Dedifferentiated amniotic fluid mesenchymal stem cell (primary cell): ENCODE data around the gene FA2H.
"Not testable (repeated sequence)": the region's sequence is repeated elsewhere in the genome, so short reads cannot be mapped to it uniquely, and the experiment has no call there.

Experiments
- DNase-seq: peaks from one replicate; pipeline ENCODE4 v3.0.0-alpha.2; 2016; ENCODE audit errors: extremely low spot score

Gene FA2H

GRCh38 chr16:74724820-74725549 lies 49.6 kb downstream of the FA2H start:
- peak; percentile 85 for DNase-seq

DNA sequence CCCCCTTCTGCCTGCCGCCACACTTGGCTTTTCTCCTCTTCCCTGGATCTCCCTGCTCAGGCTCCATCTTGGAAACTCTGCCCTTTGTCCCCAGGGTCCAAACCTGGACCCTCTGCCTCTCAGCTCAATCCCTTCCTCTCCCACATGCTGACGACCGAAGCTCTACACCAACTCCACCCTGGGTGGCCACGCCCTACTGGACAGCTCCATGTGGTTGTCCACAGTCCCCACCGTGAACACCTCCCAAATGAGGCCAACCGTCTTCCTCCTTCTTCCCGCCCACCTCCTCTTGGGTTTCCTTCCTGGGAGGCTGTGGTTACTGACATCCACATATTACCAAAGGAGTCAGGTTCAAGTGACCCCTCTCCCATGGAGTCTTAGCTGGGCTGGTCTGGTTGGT lies 51.4 kb downstream of the FA2H start:
- no peak for DNase-seq

- not testable (repeated sequence) for DNase-seq
Measured at GRCh38 chr16:74722156-74722555, 52.5 kb downstream of the FA2H start.

DNA sequence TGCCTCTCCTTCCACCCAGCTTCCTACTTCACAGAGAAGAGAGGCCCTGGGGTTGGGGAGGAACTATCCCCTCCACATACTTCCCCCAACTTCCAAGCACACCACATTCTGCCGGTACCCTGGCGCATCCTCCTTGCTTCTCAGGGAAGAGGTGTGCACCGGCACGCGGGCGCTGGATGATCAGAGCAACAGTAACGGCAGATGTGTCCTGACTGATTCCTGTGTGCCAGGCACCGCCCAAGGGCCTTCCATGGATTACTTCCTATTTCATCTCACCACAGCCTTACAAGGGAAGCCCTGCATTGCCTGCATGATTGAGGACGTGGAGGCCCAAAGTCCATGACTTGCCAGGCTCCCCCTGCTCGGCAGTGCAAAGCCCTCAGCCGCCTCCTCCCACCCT lies 52.9 kb downstream of the FA2H start:
- DNase-seq = no peak

DNA sequence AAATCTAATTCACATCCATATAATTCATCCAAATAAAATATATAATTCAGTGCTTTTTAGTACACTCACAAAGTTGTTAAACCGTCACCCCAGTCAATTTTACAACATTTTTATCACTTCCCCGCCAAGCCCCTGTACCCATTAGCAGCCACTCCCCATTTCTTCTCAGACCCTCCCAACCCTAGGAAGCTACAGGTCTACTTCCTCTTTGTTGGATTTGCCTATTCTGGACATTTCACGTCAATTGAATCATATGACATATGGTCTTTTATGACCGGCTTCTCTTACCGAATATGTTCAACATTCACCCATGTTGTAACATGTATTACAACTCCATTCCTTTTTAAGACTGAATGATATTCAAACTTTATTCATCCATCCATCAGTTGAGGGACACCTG lies 54.0 kb downstream of the FA2H start:
- DNase-seq = no peak

- no peak for DNase-seq
Measured at GRCh38 chr16:74718741-74719610, 55.6 kb downstream of the FA2H start.

DNA sequence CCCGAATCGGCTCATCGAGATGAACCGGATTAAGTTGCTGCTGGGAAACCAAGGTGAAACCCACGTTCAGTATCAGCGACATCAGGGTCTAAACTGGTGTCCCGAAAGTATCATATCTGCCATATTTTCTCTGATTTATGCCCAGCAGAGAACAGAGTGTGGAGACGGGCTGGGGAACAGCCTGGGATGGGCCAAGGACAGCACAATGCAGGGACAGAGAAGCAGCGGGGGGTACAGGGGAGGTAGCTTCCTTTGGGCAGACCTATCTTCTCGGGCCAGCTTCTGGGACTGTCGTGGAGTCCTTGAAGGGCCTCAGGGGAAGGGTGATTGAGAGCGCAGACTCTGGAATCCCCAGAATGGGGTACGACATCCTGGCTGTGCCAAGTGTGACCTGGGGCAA lies 56.5 kb downstream of the FA2H start:
- DNase-seq = no peak

GRCh38 chr16:74717367-74717766 lies 57.3 kb downstream of the FA2H start:
- DNase-seq = no peak

DNA sequence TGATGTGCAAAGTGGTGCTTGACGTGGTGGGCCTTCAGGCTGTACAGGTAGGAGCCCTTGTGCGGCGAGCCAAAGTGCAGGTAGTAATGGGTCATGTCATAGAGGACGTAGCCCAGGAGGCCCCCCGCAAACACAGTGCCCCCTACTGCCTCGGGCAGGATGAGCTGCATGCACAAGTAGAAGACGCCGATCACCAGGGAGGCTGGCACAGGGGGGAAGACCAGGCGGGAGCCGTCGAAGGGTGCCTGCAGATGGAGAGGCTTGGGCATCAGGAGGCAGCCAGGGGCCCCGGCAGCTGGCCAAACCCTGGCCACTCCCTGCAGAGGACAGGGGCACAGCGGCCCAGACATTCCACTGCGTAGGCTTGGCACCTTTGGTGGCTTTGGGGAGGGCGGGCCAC lies 58.3 kb downstream of the FA2H start:
- no peak for DNase-seq

DNA sequence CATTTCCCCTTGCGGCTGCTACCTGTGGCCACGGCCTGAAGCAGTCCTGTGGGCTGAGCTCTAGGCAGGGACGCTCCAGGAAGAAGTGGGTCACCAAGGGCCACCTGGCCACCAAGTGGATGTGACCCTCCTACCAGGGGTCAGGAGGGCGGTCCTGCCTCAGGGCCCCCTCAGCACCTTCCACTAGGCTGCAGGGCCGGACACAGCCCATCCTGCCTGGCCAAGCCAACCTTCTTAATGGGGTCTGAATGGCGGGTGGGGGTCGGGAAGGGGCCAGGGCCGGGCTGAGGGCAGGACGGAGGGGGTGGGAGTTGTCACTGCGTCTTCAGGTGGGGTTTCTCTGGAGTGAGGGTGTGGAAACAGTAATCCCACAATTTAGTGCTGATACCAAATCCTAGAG lies 60.7 kb downstream of the FA2H start:
- no peak for DNase-seq

- no peak for DNase-seq
Measured at GRCh38 chr16:74713325-74713724, 61.3 kb downstream of the FA2H start.

DNA sequence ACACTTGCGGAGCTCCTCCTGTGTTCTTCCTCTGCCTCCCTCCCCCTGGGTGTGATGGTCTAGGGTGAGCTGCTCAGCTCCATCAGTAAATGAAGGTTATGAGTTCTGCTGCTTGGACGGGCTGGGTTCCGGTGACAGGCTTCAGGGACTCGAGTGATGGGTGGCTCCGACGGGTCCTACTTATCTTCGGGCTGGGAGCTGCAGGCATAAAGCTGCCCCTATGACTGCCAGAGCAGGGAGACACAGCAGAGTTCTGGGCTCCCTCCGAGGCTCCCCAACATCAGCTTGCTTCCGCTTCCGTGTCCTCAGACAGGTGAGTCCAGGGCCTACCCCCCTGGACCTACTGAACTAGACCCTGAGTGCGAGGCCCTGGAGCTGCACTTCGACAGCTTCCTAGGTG lies 62.7 kb downstream of the FA2H start:
- no peak for DNase-seq

GRCh38 chr16:74710401-74710800 lies 64.2 kb downstream of the FA2H start:
- no peak for DNase-seq

DNA sequence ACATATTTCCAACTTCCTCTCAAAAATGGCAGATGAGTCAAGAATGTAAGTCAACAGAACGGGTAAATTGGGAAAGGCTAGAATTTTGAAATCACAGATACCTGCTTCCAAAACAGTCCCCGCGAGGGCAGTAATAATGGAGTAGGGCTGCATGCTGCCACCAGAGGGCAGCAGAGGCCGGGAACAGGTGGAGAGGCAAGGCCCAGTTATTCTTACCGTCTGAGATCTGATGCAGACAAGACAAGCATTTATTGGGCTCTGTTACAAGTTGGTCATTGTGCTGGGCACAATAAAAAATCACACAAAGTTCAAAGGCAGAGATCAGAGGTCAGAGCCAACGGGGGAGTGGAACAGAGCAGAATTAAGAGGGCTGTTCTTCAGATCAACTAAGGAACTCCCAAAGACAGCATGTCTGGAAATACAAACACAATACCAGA lies 65.2 kb downstream of the FA2H start:
- DNase-seq = peak; percentile 57

- no peak for DNase-seq
Measured at GRCh38 chr16:74700438-74701225, 74.0 kb downstream of the FA2H start, which contains the start of gene MLKL. TSS of gene MLKL (minus strand) at chr16:74700862. CDS start at chr16:74695757, 5,105 bp downstream.

DNA sequence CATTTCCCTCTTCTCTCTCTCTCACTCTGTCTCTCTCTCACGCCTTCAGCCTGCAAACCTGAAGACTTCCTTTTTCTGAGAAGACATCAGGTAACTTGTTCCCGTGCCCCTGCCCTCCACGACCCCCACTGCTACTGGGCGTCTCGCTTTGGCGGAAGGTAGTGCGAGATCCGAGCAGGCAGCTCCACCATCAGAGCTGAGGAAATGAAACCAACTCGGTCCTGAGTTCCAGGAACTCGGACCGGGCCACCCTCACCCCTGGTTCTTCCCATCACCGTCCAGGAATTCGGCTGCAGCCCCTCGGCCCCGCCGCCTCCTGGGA lies 74.5 kb downstream of the FA2H start:
- DNase-seq = no peak

- no peak for DNase-seq
Measured at GRCh38 chr16:74699666-74700065, 75.0 kb downstream of the FA2H start.

- DNase-seq = no peak
Measured at GRCh38 chr16:74698222-74698621, 76.4 kb downstream of the FA2H start.

DNA sequence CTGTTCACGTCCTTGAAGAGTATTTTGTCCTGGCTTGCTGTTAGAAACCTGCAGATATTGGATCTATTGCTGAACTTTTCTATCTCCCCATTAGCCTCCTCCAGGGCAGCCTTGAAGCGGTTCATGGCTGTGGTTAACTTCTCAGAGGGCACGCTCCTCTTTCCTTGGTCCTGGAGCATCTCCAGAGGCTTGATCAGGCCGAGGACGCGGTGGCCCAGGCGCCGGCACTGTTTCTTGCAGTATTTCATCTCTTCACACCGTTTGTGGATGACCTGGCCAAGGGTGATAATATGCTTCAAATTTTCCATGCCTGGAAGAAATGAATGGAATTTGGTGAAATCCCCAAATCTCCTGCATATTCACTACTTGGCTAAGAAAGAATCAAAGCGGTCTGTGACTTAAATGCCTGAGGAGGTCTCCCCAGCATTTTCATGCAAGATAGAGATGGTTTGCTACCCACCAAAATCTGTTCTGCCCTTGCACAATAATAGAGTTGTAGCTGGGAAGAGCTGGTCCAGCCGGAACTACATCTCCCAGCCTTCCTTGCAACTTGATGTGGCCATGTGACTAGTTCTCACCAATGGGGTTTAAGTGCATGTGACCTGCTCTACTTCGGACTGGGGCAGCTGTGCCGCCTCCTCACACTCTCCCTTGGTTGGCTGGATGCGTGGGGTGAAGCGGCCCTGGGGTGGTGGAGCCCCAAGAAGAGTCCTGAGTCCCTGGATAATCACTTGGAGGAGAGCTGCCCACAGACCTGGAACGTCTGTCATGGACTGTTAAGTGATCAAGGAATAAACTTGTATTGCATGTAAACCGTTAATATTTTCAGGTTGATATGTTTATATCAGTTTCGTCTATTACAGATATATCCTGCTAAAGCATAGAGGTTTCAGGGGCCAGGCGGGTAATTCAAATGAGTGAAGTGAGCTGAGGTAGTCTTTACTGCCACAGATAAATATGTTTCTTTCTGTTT lies 78.9 kb downstream of the FA2H start:
- DNase-seq = peak; percentile 88

- DNase-seq = no peak
Measured at GRCh38 chr16:74691093-74691855, 83.3 kb downstream of the FA2H start.
